ENCODE data around the gene KAT2A.

The KAT2A gene

GRCh38 chr17:42135151-42135550 lies 14.0 kb upstream of the KAT2A start:
- Histone ChIP-seq H3K27ac (ENCODE audit: low read length) (peak overlapping the region; percentile 67; the same call in 1 of the 2 replicates), H2AFZ (ENCODE audit: low read depth, low read length) (no peak overlapping the region), H3K27me3 (ENCODE audit: low read depth, low read length) (no peaks in the 10 kb centered on the region), H4K20me1 (ENCODE audit: insufficient read depth, low read length) (peaks cover 29% of the 10 kb centered on the region), H3K4me1 (ENCODE audit: low read length) (peaks cover 82% of the 10 kb centered on the region), H3K79me2 (ENCODE audit: low read length) (peaks cover 90% of the 10 kb centered on the region), H3K9ac (ENCODE audit: low read length) (no peak overlapping the region), H3K4me3 (ENCODE audit: low read length) (no peak overlapping the region), H3K9me3 (ENCODE audit: insufficient read depth, low read length) (peaks cover 5% of the 10 kb centered on the region; the same call in 1 of the 2 replicates), H3K4me2 (ENCODE audit: low read length) (peak overlapping the region; percentile 49), H3K36me3 (replicated peaks; ENCODE audit: low read depth, low read length) (peaks cover 31% of the 10 kb centered on the region)
- TF ChIP-seq EZH2phosphoT487 (IDR thresholded peaks at IDR 0.05; ENCODE audit: low read depth), result no peak
- no peak for TF ChIP-seq CTCF (IDR thresholded peaks at IDR 0.05; ENCODE audit: low read depth, low read length)

GRCh38 chr17:42133461-42134041 lies 12.4 kb upstream of the KAT2A start:
- Histone ChIP-seq H3K4me2 (ENCODE audit: low read length) (peak overlapping the region; percentile 71), H3K9me3 (ENCODE audit: insufficient read depth, low read length) (peaks cover 5% of the 10 kb centered on the region; the same call in 1 of the 2 replicates), H3K9ac (ENCODE audit: low read length) (peak overlapping the region; percentile 56; the same call in 1 of the 2 replicates), H3K27ac (ENCODE audit: low read length) (peak overlapping the region; percentile 97), H3K4me1 (ENCODE audit: low read length) (peaks cover 79% of the 10 kb centered on the region), H3K4me3 (ENCODE audit: low read length) (peak overlapping the region; percentile 54), H3K27me3 (ENCODE audit: low read depth, low read length) (no peaks in the 10 kb centered on the region), H3K36me3 (replicated peaks; ENCODE audit: low read depth, low read length) (peaks cover 47% of the 10 kb centered on the region), H2AFZ (ENCODE audit: low read depth, low read length) (no peak overlapping the region), H3K79me2 (ENCODE audit: low read length) (peaks cover 75% of the 10 kb centered on the region), H4K20me1 (ENCODE audit: insufficient read depth, low read length) (peaks cover 23% of the 10 kb centered on the region)
- TF ChIP-seq EZH2phosphoT487 (IDR thresholded peaks at IDR 0.05; ENCODE audit: low read depth) (no peak), CTCF (IDR thresholded peaks at IDR 0.05; ENCODE audit: low read depth, low read length) (no peak)

- H3K4me3 ChIP-seq (ENCODE audit: low read length), result peak overlapping the region; percentile 54
- H3K9ac ChIP-seq (ENCODE audit: low read length), result peak overlapping the region; percentile 56
- H3K27ac ChIP-seq (ENCODE audit: low read length), result peak overlapping the region; percentile 97
- no peak overlapping the region for H2AFZ ChIP-seq (ENCODE audit: low read depth, low read length)
- peaks cover 79% of the 10 kb centered on the region for H3K4me1 ChIP-seq (ENCODE audit: low read length)
- peak overlapping the region; percentile 71 for H3K4me2 ChIP-seq (ENCODE audit: low read length)
- H3K79me2 ChIP-seq (ENCODE audit: low read length), result peaks cover 69% of the 10 kb centered on the region
- peaks cover 5% of the 10 kb centered on the region; the same call in 1 of the 2 replicates for H3K9me3 ChIP-seq (ENCODE audit: insufficient read depth, low read length)
- peaks cover 23% of the 10 kb centered on the region for H4K20me1 ChIP-seq (ENCODE audit: insufficient read depth, low read length)
- H3K36me3 ChIP-seq (replicated peaks; ENCODE audit: low read depth, low read length), result peaks cover 52% of the 10 kb centered on the region
- H3K27me3 ChIP-seq (ENCODE audit: low read depth, low read length), result no peaks in the 10 kb centered on the region
- TF ChIP-seq EZH2phosphoT487 (IDR thresholded peaks at IDR 0.05; ENCODE audit: low read depth), result no peak
- no peak for TF ChIP-seq CTCF (IDR thresholded peaks at IDR 0.05; ENCODE audit: low read depth, low read length)
Observed at GRCh38 chr17:42132941-42133340, 11.8 kb upstream of the KAT2A start.

GRCh38 chr17:42131981-42132432 lies 10.8 kb upstream of the KAT2A start:
- Histone ChIP-seq H3K4me3 (ENCODE audit: low read length) (peak overlapping the region; percentile 9; the same call in 1 of the 2 replicates), H3K79me2 (ENCODE audit: low read length) (peaks cover 59% of the 10 kb centered on the region), H2AFZ (ENCODE audit: low read depth, low read length) (no peak overlapping the region), H4K20me1 (ENCODE audit: insufficient read depth, low read length) (peaks cover 23% of the 10 kb centered on the region), H3K27me3 (ENCODE audit: low read depth, low read length) (no peaks in the 10 kb centered on the region), H3K4me1 (ENCODE audit: low read length) (peaks cover 81% of the 10 kb centered on the region), H3K9ac (ENCODE audit: low read length) (no peak overlapping the region), H3K27ac (ENCODE audit: low read length) (peak overlapping the region; percentile 97), H3K4me2 (ENCODE audit: low read length) (peak overlapping the region; percentile 71), H3K36me3 (replicated peaks; ENCODE audit: low read depth, low read length) (peaks cover 49% of the 10 kb centered on the region), H3K9me3 (ENCODE audit: insufficient read depth, low read length) (peaks cover 5% of the 10 kb centered on the region; the same call in 1 of the 2 replicates)
- no peak for TF ChIP-seq CTCF (IDR thresholded peaks at IDR 0.05; ENCODE audit: low read depth, low read length)
- no peak for TF ChIP-seq EZH2phosphoT487 (IDR thresholded peaks at IDR 0.05; ENCODE audit: low read depth)
